CD14-positive monocyte (primary cell): ENCODE measurements around the gene KIR2DL3. TPM values are rescaled to one million over a fixed set of nuclear protein-coding genes. Genes with fewer than 3 reads are reported as not detected.

Source experiments
- DNase-seq, 3 donors: peaks; one replicate each; pipeline ENCODE4 v3.0.0-alpha.2; 2011 to 2022
- H2AFZ ChIP-seq: 2 replicates; pipeline ENCODE4 v1.6.0; 2012; ENCODE audit warnings: mild to moderate bottlenecking, low read depth, low read length, inconsistent platforms; ENCODE audit not compliant: insufficient read depth, poor library complexity, severe bottlenecking
- H3K27ac ChIP-seq, 2 donors: 1 replicate in 1 of 2; 2 replicates in 1 of 2; pipeline ENCODE4 v1.5.1; 2012 to 2013; ENCODE audit warnings: low read length in 2 of 2, control low read depth in 1 of 2, inconsistent platforms in 1 of 2, low read depth in 1 of 2, mild to moderate bottlenecking in 1 of 2
- H3K27me3 ChIP-seq, 2 donors: one replicate each; pipeline versions ENCODE4 v1.6.0 to v1.6.1; 2011 to 2013; ENCODE audit warnings: low read length in 2 of 2; ENCODE audit not compliant: control insufficient read depth in 2 of 2, insufficient read depth in 2 of 2
- H3K36me3 ChIP-seq, 2 donors: replicated peaks in 1 of 2; 1 replicate in 1 of 2; 2 replicates in 1 of 2; pipeline versions ENCODE4 v1.5.1 to v1.6.1; 2012 to 2013; ENCODE audit warnings: low read length in 2 of 2, control low read depth in 1 of 2, inconsistent platforms in 1 of 2, mild to moderate bottlenecking in 1 of 2; ENCODE audit not compliant: insufficient read depth in 2 of 2, control insufficient read depth in 1 of 2
- H3K4me1 ChIP-seq, 2 donors: 1 replicate in 1 of 2; 2 replicates in 1 of 2; pipeline versions ENCODE4 v1.5.1 to v1.6.1; 2012 to 2013; ENCODE audit warnings: low read length in 2 of 2, control low read depth in 1 of 2, inconsistent platforms in 1 of 2, mild to moderate bottlenecking in 1 of 2, moderate library complexity in 1 of 2; ENCODE audit not compliant: insufficient read depth in 2 of 2, control insufficient read depth in 1 of 2
- H3K4me2 ChIP-seq: replicated peaks from 2 replicates; pipeline ENCODE3; 2012; ENCODE audit warnings: low read length, moderate library complexity, mild to moderate bottlenecking; ENCODE audit not compliant: poor library complexity, severe bottlenecking; ENCODE audit errors: extremely low read depth
- H3K4me3 ChIP-seq, 3 experiments: fragments of 200-600 bp in 1 of 3; sonication (generic) in 1 of 3; replicated peaks in 1 of 3; 1 replicate in 2 of 3; 2 replicates in 1 of 3; pipeline ENCODE4 v1.5.1; 2011 to 2013; ENCODE audit warnings: low read length in 3 of 3, mild to moderate bottlenecking in 3 of 3, control low read depth in 2 of 3, low read depth in 2 of 3, inconsistent platforms in 1 of 3, moderate library complexity in 1 of 3
- H3K79me2 ChIP-seq: 2 replicates; pipeline ENCODE4 v1.6.0; 2012; ENCODE audit warnings: mild to moderate bottlenecking, control low read depth, inconsistent platforms, low read length, moderate library complexity; ENCODE audit not compliant: insufficient read depth
- H3K9ac ChIP-seq: 2 replicates; pipeline ENCODE4 v1.6.0; 2017; ENCODE audit warnings: low read length, mild to moderate bottlenecking; ENCODE audit not compliant: insufficient read depth, poor library complexity, severe bottlenecking
- H3K9me3 ChIP-seq, 2 donors: replicated peaks in 1 of 2; 1 replicate in 1 of 2; 2 replicates in 1 of 2; pipeline versions ENCODE4 v1.5.1 to v1.6.1; 2012 to 2013; ENCODE audit warnings: low read length in 2 of 2, control low read depth in 1 of 2; ENCODE audit not compliant: control insufficient read depth in 1 of 2, insufficient read depth in 1 of 2
- H4K20me1 ChIP-seq: 2 replicates; pipeline ENCODE4 v1.6.0; 2012; ENCODE audit warnings: mild to moderate bottlenecking, low read length, control low read depth, moderate library complexity; ENCODE audit not compliant: insufficient read depth
- H3K27ac Mint-ChIP-seq, 7 donors: one replicate each; pipeline ENCODE4 v1.8.0; 2020; ENCODE audit warnings: mild to moderate bottlenecking in 7 of 7, mixed read lengths in 7 of 7, moderate library complexity in 6 of 7, inconsistent platforms in 2 of 7
- H3K27me3 Mint-ChIP-seq, 3 donors: one replicate each; pipeline ENCODE4 v1.8.0; 2021 to 2022; ENCODE audit warnings: low read depth in 3 of 3, mild to moderate bottlenecking in 3 of 3, mixed read lengths in 3 of 3, moderate library complexity in 3 of 3, inconsistent platforms in 1 of 3
- H3K36me3 Mint-ChIP-seq, 2 donors: one replicate each; pipeline ENCODE4 v1.8.0; 2020; ENCODE audit warnings: mixed read lengths in 2 of 2, inconsistent platforms in 1 of 2, mild to moderate bottlenecking in 1 of 2
- H3K4me1 Mint-ChIP-seq: one replicate; pipeline ENCODE4 v1.8.0; 2020; ENCODE audit warnings: mild to moderate bottlenecking, mixed read lengths
- H3K4me3 Mint-ChIP-seq, 2 donors: one replicate each; pipeline ENCODE4 v1.8.0; 2020; ENCODE audit warnings: mild to moderate bottlenecking in 2 of 2, mixed read lengths in 2 of 2, moderate library complexity in 1 of 2
- H3K9me3 Mint-ChIP-seq, 7 donors: one replicate each; pipeline ENCODE4 v1.8.0; 2020 to 2022; ENCODE audit warnings: mixed read lengths in 7 of 7, mild to moderate bottlenecking in 6 of 7, moderate library complexity in 6 of 7, inconsistent platforms in 2 of 7
- WGBS: methylation state at CpG from one replicate; pipeline ENCODE4 v1.1.5; 2013; ENCODE audit warnings: missing lambda C conversion rate; ENCODE audit not compliant: insufficient coverage; 5-methylcytosine and 5-hydroxymethylcytosine counted together
- intact Hi-C, 2 donors: fragments of 100-400 bp; cut with micrococcal nuclease; formaldehyde crosslinking; loops; one replicate each; pipeline versions ENCODE4 v1.15.0 to v1.15.1; 2023
- polyA plus RNA-seq, 3 donors: library from polyadenylated mRNA; depleted of rRNA in 1 of 3; unstranded in 2 of 3; stranded (reverse) in 1 of 3; fragments of 300-500 nt in 2 of 3; fragments of >200 nt in 1 of 3; fragmentation: Illumina TruSeq in 2 of 3; gene quantifications; 1 replicate in 2 of 3; 2 replicates in 1 of 3; pipeline ENCODE4 v1.2.3, GENCODE V29; 2012 to 2021
- TF ChIP-seq, protein P1 (sequence below): fragments of 200-600 bp; IDR thresholded peaks from one replicate; pipeline ENCODE4 v1.8.0; 2022; ENCODE audit warnings: antibody characterized with exemption, mild to moderate bottlenecking

Gene KIR2DL3
- polyA plus RNA-seq, 3 donors = 0.07 TPM; not detected in 2

DNA sequence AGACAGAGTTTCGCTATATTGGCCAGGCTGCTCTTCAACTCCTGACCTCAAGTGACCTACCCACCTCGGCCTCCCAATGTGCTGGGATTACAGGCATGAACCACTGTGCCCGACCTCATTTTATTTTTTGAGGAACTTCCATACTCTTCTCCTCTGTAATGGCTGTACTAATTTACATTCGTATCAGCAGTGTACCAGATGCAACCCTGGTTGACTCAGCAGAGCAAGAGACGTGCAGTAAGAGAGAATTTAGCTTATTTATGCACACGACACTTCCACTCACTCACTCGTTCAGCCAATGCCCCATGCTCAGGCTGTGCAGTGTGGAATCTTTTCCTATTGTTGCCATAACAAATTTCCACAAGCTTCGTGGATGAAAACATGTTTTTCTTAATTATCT is 7.1 kb upstream of the KIR2DL3 start:
- Histone ChIP-seq H3K4me2 (no peak overlapping the region), H4K20me1 (no peaks in the 10 kb centered on the region), H3K4me1 (peaks cover 0 to 3% of the 10 kb centered on the region in 2 donors), H3K4me3 (no peak overlapping the region), H3K27me3 (peaks cover 2 to 12% of the 10 kb centered on the region in 2 donors), H3K9ac (no peak overlapping the region), H3K9me3 (peaks cover 3% of the 10 kb centered on the region in 2 donors), H3K36me3 (no peaks in the 10 kb centered on the region), H2AFZ (no peak overlapping the region), H3K79me2 (no peaks in the 10 kb centered on the region), H3K27ac (no peak overlapping the region)
- Mint-ChIP-seq H3K9me3 (peaks cover 6 to 34% (median 16%) of the 10 kb centered on the region in 7 donors), H3K4me3 (no peak overlapping the region), H3K27me3 (peaks cover 18 to 53% (median 21%) of the 10 kb centered on the region in 3 donors), H3K4me1 (peaks cover 5% of the 10 kb centered on the region), H3K36me3 (no peaks in the 10 kb centered on the region), H3K27ac (peak overlapping the region in 1 of 7 donors; percentile 55)
- TF ChIP-seq, protein P1, sequence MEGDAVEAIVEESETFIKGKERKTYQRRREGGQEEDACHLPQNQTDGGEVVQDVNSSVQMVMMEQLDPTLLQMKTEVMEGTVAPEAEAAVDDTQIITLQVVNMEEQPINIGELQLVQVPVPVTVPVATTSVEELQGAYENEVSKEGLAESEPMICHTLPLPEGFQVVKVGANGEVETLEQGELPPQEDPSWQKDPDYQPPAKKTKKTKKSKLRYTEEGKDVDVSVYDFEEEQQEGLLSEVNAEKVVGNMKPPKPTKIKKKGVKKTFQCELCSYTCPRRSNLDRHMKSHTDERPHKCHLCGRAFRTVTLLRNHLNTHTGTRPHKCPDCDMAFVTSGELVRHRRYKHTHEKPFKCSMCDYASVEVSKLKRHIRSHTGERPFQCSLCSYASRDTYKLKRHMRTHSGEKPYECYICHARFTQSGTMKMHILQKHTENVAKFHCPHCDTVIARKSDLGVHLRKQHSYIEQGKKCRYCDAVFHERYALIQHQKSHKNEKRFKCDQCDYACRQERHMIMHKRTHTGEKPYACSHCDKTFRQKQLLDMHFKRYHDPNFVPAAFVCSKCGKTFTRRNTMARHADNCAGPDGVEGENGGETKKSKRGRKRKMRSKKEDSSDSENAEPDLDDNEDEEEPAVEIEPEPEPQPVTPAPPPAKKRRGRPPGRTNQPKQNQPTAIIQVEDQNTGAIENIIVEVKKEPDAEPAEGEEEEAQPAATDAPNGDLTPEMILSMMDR = no peak
- WGBS = 77% methylated on average over 3 of the region's 8 CpGs
- intact Hi-C loops = no loop called here
- peak; percentile 14 to 61 (median 19) for DNase-seq

DNA sequence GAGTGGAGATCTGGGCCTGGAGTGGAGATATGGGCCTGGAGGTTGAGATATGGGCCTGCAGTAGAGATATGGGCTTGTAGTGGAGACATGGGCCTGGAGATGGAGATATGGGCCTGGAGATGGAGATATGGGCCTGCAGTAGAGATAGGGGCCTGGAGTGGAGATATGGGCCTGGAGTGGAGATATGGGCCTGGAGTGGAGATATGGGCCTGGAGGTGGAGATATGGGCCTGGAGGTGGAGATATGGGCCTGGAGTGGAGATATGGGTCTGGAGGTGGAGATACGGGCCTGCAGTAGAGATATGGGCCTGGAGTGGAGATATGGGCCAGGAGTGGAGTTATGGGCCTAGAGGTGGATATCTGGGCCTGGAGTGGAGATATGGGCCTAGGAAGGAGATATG is 402 bp downstream of the KIR2DL3 start:
- H3K9me3 ChIP-seq = peaks cover 2 to 3% of the 10 kb centered on the region in 2 donors
- H3K4me2 ChIP-seq = no peak overlapping the region
- Mint-ChIP-seq H3K27me3 (peaks cover 5 to 16% (median 8%) of the 10 kb centered on the region in 3 donors), H3K4me1 (peaks cover 19% of the 10 kb centered on the region), H3K27ac (no peak overlapping the region), H3K9me3 (peaks cover 3 to 20% (median 12%) of the 10 kb centered on the region in 7 donors), H3K4me3 (no peak overlapping the region), H3K36me3 (peaks cover 0 to 2% of the 10 kb centered on the region in 2 donors)
- TF ChIP-seq, protein P1 = no peak
- 95% methylated on average over 1 of the region's 1 CpG for WGBS
- no peak overlapping the region for H2AFZ ChIP-seq
- no peaks in the 10 kb centered on the region for H3K79me2 ChIP-seq
- H3K4me1 ChIP-seq = peaks cover 10 to 13% of the 10 kb centered on the region in 2 donors
- intact Hi-C loops = loop anchor here in 1 of 2 donors (2.0 kb wide), 1 partner anchor 110 kb away; no protein-coding TSS in a partner anchor
- no peak overlapping the region for H3K27ac ChIP-seq
- DNase-seq = no peak
- no peak overlapping the region for H3K4me3 ChIP-seq
- H4K20me1 ChIP-seq = no peaks in the 10 kb centered on the region
- no peak overlapping the region for H3K9ac ChIP-seq
- no peaks in the 10 kb centered on the region for H3K36me3 ChIP-seq
- no peaks in the 10 kb centered on the region for H3K27me3 ChIP-seq
